HG03103 (cell line): ENCODE measurements around the gene P2RY2.

Experiments
- ATAC-seq: cut with Tn5 transposase; IDR thresholded peaks from one replicate; pipeline ENCODE4 v1.9.1; 2021; ENCODE audit warnings: low read depth; ENCODE audit not compliant: unreplicated experiment

P2RY2 gene

GRCh38 chr11:73203322-73203721, 14.8 kb upstream of the P2RY2 start:
- no peak for ATAC-seq

GRCh38 chr11:73203790-73204189, 14.3 kb upstream of the P2RY2 start:
- no peak for ATAC-seq

- ATAC-seq: no peak
These were observed 13.4 kb upstream of the P2RY2 start for GRCh38 chr11:73204711-73205121.

GRCh38 chr11:73205661-73206343, 12.3 kb upstream of the P2RY2 start:
- no peak for ATAC-seq

- ATAC-seq: no peak
These were observed 11.3 kb upstream of the P2RY2 start for GRCh38 chr11:73206801-73207200.

GRCh38 chr11:73209892-73210291, 8.2 kb upstream of the P2RY2 start:
- ATAC-seq: no peak

GRCh38 chr11:73210916-73211667, 7.0 kb upstream of the P2RY2 start:
- ATAC-seq: no peak

GRCh38 chr11:73213196-73214143, 4.6 kb upstream of the P2RY2 start:
- ATAC-seq: no peak

GRCh38 chr11:73215191-73216134, 2.6 kb upstream of the P2RY2 start:
- no peak for ATAC-seq

- no peak for ATAC-seq
These were observed 1.6 kb upstream of the P2RY2 start for GRCh38 chr11:73216465-73216864.

GRCh38 chr11:73217131-73217809, 811 bp upstream of the P2RY2 start:
- no peak for ATAC-seq

- ATAC-seq: no peak
These were observed 323 bp upstream of the P2RY2 start for GRCh38 chr11:73217810-73218105.

GRCh38 chr11:73218830-73219215, 742 bp downstream of the P2RY2 start:
- ATAC-seq: no peak

- ATAC-seq: no peak
These were observed 1.6 kb downstream of the P2RY2 start for GRCh38 chr11:73219396-73220285.

GRCh38 chr11:73221451-73221850, 3.4 kb downstream of the P2RY2 start:
- no peak for ATAC-seq

- no peak for ATAC-seq
These were observed 3.9 kb downstream of the P2RY2 start for GRCh38 chr11:73221996-73222395.

- ATAC-seq: no peak
These were observed 6.1 kb downstream of the P2RY2 start for GRCh38 chr11:73223998-73224730.
